Epidermal melanocyte (primary cell): ENCODE results near the gene SYNGR3.

Experiments used
- DNase-seq: peaks from one replicate; pipeline ENCODE4 v3.0.0; 2011; ENCODE audit warnings: low spot score; ENCODE audit not compliant: insufficient read length

Gene SYNGR3

GRCh38 chr16:1976951-1977874 lies 12.6 kb upstream of the SYNGR3 start:
- DNase-seq = no peak

DNA sequence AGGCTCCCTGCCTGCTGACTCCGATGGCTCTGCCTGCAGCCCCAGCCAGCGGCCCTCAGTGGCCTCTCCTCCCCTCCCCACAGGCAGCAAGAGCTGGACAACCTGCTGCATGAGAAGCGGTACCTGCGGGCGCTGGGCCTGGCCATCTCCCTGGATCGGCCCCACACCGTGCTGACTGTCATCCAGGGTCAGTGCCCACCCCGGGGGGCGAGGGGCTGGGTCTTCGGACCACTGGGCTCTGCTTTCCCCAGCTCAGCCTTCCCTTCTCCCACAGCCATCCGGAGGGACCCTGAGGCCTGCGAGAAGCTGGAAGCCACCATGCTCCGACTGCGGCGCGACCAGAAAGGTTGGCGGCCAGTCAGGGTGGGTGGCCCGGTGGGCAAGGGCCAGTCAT lies 11.9 kb upstream of the SYNGR3 start:
- DNase-seq = no peak

GRCh38 chr16:1978476-1979120 lies 11.2 kb upstream of the SYNGR3 start:
- no peak for DNase-seq

- no peak for DNase-seq
These were observed 10.3 kb upstream of the SYNGR3 start for GRCh38 chr16:1979271-1980029.

DNA sequence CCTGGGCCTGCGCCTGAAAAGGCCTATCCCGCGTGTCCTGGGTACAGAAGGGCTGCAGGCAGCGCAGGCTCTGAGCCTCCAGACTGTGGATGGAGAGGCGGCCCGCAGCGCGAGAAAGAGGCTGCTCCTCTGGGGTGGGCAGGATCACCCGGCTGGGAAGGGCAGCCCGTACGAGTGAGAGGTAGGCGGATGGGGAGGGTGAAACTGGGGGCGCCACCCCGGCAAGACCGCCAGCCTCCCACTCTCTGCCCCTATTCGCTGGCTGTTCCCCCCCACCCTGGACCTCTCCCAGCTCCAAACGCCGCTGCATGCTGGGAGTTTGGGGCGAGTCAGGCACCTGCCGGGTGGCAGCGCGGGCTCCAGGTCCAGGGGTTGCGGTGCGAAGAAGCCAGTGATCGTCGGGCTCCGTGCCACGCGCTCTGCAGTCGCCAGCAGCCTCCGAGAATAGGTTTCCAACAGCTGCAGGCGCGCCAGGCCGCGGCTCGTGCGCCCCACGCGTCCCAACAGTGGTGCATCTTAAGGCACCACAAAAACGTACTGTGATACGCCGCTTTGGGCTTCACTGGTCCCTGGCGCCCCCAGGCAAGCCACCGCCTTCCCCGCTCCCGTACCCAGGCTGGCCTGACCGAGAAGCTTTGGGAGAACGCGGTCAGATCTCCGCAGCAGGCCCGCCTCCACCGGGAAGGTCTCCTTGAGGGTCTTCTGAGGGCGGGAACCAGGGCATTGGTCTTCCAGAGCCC lies 9.6 kb upstream of the SYNGR3 start:
- DNase-seq = no peak

DNA sequence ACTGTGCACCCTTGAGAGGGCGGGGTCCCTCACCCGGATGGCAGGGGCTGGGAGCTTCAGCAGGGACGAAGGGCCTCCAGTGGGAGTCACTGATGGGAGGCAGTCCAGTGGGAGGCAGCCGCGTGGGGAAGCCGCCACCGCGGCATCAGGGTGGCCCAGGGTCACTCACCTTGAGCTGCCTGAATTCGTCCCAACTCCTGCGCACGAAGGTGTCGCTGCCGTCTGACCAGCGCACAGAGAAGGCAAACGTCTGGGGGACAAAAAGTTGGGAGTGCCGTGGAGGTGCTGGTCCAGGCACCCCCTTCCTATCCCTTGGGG lies 9.0 kb upstream of the SYNGR3 start:
- no peak for DNase-seq

GRCh38 chr16:1981398-1981836 lies 8.4 kb upstream of the SYNGR3 start, which contains the start of gene NOXO1:
Gene NOXO1, minus strand, starts transcription at chr16:1981469. Its CDS starts 290 bp downstream, at chr16:1981179.
- DNase-seq = no peak

- no peak for DNase-seq
These were observed 7.7 kb upstream of the SYNGR3 start for GRCh38 chr16:1982013-1982433.

DNA sequence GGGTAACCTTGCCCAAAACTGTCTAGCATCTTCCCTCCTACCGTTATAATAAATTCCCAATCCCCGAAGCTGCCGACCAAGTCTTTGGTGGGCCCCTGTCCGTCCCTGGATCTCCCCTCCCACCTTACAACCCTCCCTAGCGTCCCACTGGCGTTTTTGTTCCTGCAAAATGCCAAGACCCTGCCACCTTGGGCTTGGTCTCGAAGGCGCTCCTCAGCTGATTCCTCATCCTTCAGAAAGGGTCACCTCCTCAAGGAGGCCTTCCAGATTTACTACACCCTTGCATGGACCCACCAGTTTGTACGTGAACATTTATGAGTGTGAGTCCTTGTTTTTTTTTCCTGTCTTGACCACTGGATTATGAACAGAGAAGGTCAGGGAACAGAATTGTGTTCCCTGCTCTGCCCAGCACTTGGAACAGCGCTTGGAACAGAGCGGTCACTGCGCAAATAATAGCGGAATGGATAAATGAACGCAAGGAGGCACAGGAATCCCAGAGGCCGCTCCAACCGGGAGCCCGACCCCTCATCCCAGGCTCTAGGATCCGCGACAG lies 6.7 kb upstream of the SYNGR3 start:
- DNase-seq = no peak

- DNase-seq = peak; percentile 99
These were observed 6.0 kb upstream of the SYNGR3 start, which contains the start of gene GFER for GRCh38 chr16:1983544-1984346. Gene GFER, plus strand, starts transcription at chr16:1984193. Its CDS starts 26 bp downstream, at chr16:1984219.

- no peak for DNase-seq
These were observed 5.2 kb upstream of the SYNGR3 start for GRCh38 chr16:1984347-1985225.

DNA sequence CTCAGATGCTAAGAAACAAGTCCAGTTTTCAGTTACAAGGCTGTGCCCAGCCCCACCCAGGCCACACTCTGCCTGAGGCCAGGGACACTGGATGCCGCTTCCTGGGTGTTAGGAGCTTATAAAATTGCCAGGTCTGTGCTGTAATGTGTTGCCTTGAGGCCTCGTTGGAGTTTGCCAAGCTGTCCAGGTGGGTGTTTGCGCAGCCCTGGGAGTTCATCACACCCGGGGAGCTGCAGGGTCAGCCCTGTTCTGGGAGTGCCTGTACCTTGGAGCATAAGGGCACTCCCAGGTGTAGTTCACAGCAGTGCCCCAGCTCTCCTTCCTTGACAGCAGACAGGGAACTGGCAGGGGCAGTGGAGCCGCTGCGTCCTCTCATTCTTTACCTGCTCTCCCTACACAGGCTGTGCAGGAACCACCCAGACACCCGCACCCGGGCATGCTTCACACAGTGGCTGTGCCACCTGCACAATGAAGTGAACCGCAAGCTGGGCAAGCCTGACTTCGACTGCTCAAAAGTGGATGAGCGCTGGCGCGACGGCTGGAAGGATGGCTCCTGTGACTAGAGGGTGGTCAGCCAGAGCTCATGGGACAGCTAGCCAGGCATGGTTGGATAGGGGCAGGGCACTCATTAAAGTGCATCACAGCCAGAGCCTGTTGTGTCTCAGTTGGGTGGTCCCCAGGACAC lies 4.2 kb upstream of the SYNGR3 start:
- DNase-seq = no peak

DNA sequence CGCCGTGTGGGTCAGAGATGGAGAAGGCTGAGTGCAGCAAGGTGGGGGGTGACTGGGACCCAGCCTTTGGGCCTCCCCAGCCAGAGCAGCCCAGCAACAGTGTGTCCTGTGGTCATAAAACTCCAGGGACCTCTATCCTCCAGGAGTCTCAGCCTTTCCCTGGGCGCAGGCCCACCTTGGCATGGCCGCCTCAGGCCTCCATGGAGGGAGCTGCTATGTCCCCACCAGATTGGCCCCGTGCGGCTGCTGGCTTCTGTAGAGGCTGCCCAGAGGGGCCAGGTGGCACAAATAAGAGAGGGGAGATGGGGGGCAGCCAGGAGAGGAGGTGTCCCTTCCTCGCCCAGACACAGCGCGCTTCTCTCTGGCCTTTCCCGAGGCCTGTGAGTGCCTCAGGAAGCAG lies 2.6 kb upstream of the SYNGR3 start:
- no peak for DNase-seq

DNA sequence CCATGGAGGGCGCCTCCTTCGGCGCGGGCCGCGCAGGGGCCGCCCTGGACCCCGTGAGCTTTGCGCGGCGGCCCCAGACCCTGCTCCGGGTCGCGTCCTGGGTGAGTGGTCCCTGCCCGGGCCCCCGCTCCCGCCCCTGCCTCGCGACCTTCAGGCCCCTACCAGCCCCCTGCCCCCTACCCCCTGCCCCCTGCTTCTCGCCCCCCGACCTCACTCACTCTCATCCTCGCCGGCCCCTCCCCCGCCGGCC lies 256 bp downstream of the SYNGR3 start:
- no peak for DNase-seq

GRCh38 chr16:1990351-1991134 lies 773 bp downstream of the SYNGR3 start:
- DNase-seq = no peak

- DNase-seq = no peak
These were observed 1.4 kb downstream of the SYNGR3 start for GRCh38 chr16:1991135-1991551.

GRCh38 chr16:1991588-1991947 lies 1.8 kb downstream of the SYNGR3 start:
- no peak for DNase-seq
